HepG2 (cell line): Measurements from ENCODE around the gene CPXM1.

Source experiments
- CEBPB ChIP-seq: IDR thresholded peaks from 2 replicates; pipeline ENCODE4 v1.6.1; 2011; ENCODE audit warnings: low read depth, low read length, improper control_type of control experiment, borderline replicate concordance
- ELF3 ChIP-seq: IDR thresholded peaks from 2 replicates; pipeline ENCODE4 v1.6.1; 2016; ENCODE audit warnings: missing genetic modification reagents, missing compliant biosample characterization
- ZNF160 ChIP-seq: sonication (generic); formaldehyde crosslinking; IDR thresholded peaks from 2 replicates; pipeline ENCODE4 v1.8.0; 2022; ENCODE audit warnings: mild to moderate bottlenecking, inconsistent platforms, missing genetic modification reagents
- TF ChIP-seq, protein P1 (sequence below): fragments of 450-650 bp; IDR thresholded peaks from 2 replicates; pipeline ENCODE4 v1.6.1; 2017; ENCODE audit warnings: mild to moderate bottlenecking
- TF ChIP-seq, protein P2 (sequence below): sonication (generic); formaldehyde crosslinking; IDR thresholded peaks from 2 replicates; pipeline ENCODE4 v1.4.0; 2020; ENCODE audit warnings: missing genetic modification reagents
- TF ChIP-seq, protein P3 (sequence below): sonication (generic); formaldehyde crosslinking; IDR thresholded peaks from 2 replicates; pipeline ENCODE4 v1.8.0; 2022; ENCODE audit warnings: mild to moderate bottlenecking, missing genetic modification reagents, moderate library complexity

DNA sequence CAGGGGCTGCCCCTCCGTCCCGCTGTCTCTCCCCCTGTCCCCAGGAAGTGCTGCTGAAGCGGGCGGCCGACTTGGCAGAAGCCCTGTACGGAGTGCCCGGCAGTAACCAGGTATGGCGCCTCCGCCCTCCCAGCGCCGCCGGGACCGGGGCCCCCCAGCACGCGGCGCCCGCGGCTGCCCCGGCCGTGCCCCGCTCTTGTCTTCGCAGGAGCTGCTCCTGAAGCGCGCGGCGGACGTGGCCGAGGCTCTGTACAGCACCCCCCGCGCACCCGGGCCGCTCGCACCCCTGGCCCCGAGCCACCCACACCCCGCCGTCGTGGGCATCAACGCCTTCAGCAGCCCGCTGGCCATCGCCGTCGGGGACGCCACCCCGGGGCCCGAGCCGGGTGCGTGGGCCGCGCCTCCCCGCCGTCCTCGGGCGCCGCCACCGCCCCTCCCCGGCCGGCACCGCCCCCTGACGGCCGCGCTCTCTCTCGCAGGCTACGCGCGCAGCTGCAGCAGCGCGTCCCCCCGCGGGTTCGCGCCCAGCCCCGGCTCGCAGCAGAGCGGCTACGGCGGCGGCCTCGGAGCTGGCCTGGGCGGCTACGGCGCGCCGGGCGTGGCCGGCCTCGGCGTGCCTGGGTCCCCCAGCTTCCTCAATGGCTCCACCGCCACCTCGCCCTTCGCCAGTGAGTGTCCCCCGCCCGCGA lies 48.4 kb downstream of the CPXM1 start:
- TF ChIP-seq, protein P1, sequence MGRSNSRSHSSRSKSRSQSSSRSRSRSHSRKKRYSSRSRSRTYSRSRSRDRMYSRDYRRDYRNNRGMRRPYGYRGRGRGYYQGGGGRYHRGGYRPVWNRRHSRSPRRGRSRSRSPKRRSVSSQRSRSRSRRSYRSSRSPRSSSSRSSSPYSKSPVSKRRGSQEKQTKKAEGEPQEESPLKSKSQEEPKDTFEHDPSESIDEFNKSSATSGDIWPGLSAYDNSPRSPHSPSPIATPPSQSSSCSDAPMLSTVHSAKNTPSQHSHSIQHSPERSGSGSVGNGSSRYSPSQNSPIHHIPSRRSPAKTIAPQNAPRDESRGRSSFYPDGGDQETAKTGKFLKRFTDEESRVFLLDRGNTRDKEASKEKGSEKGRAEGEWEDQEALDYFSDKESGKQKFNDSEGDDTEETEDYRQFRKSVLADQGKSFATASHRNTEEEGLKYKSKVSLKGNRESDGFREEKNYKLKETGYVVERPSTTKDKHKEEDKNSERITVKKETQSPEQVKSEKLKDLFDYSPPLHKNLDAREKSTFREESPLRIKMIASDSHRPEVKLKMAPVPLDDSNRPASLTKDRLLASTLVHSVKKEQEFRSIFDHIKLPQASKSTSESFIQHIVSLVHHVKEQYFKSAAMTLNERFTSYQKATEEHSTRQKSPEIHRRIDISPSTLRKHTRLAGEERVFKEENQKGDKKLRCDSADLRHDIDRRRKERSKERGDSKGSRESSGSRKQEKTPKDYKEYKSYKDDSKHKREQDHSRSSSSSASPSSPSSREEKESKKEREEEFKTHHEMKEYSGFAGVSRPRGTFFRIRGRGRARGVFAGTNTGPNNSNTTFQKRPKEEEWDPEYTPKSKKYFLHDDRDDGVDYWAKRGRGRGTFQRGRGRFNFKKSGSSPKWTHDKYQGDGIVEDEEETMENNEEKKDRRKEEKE: no peak
- TF ChIP-seq ZNF160 (CRISPR knock-in tag): no peak
- no peak for TF ChIP-seq CEBPB
- TF ChIP-seq, protein P2, sequence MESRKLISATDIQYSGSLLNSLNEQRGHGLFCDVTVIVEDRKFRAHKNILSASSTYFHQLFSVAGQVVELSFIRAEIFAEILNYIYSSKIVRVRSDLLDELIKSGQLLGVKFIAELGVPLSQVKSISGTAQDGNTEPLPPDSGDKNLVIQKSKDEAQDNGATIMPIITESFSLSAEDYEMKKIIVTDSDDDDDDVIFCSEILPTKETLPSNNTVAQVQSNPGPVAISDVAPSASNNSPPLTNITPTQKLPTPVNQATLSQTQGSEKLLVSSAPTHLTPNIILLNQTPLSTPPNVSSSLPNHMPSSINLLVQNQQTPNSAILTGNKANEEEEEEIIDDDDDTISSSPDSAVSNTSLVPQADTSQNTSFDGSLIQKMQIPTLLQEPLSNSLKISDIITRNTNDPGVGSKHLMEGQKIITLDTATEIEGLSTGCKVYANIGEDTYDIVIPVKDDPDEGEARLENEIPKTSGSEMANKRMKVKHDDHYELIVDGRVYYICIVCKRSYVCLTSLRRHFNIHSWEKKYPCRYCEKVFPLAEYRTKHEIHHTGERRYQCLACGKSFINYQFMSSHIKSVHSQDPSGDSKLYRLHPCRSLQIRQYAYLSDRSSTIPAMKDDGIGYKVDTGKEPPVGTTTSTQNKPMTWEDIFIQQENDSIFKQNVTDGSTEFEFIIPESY: no peak
- TF ChIP-seq ELF3 (CRISPR knock-in tag): no peak
- TF ChIP-seq, protein P3, sequence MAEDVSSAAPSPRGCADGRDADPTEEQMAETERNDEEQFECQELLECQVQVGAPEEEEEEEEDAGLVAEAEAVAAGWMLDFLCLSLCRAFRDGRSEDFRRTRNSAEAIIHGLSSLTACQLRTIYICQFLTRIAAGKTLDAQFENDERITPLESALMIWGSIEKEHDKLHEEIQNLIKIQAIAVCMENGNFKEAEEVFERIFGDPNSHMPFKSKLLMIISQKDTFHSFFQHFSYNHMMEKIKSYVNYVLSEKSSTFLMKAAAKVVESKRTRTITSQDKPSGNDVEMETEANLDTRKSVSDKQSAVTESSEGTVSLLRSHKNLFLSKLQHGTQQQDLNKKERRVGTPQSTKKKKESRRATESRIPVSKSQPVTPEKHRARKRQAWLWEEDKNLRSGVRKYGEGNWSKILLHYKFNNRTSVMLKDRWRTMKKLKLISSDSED (CRISPR knock-in tag): 0 out of 2 replicates have a peak, but pooled peaks have one; percentile 46
